DMS114 treated with DMSO at 0.1 percent for 48 hours (cell line): Measurements from ENCODE around the gene AKAP1.

Experiments used
- DNase-seq: peaks from one replicate; lab custom pipeline; 2025; ENCODE audit not compliant: unreplicated experiment; lab: John Stamatoyannopoulos, UW

AKAP1 gene

DNA sequence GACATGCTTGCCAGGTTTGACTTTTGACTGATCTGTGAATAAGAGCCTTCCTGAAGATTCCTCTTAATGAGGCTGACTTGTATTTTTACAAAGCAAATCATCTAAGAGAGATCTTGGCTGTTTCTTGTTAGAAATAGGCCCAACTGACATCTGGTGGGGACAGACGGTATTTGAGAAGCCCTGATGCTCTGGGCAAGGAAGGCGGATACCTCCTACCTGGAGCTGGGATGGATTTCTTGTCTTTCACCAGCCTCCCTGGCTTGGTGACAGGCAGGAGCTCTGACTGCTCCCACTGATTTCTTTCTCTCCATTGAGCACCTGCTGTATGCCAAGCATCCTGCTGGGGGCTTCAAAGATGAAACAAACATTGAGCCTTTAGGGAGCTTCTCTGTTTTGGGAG lies 40.4 kb downstream of the AKAP1 start:
- no peak for DNase-seq

DNA sequence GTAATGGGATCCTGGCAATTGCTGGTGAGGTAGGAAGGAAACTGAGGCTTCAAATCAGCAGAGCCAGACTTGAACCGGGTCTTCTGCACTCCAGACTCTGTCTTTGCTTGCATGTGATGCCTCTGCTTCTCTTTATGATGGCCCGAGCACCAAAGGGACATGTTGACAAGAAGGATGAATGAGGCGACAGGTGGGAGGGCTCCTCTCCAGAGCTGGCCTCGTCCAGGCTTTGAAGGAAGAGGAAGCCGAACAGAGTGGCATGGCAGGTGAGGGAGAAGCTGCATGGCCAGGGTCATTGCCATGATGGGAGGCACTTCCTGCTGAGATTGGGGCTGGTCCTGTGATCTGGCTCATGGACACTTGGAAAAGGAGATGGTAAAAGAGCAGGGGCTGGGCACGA lies 40.8 kb downstream of the AKAP1 start:
- no peak for DNase-seq

DNA sequence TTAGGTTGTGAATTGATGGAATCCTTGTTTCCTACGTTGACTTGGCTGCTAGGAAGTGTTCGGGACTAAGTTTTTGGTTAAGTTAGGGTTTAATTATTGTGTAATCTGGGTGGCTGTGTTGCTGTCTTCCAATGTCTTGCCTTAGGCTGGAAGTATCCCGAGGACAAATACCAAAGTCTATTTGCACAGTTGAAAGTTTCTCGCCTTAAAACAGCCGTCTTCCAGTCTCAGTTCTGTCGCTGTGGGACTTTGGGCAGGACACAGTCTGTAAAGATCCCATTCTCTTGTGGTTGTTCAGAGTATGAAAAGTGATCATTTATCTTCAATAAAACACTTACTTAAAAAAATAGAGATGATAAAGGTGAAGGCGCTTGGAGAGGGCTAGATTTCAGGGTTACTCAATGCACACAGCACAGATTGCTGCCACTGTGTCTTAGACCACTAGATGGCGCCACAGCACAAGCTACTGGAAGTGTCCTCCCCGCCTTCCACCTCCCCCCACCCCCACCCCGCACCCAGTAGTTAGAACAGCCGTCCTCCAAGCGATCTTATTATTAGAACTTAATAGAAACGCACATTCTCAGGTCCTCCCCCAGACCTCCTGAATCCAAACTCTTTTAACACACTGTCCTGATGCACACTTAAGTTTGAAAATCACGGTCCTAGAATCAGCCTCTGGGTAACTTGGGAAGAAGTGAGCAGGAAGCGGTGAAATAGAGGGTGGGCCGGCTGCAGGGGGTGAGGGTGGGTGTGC lies 45.8 kb downstream of the AKAP1 start:
- DNase-seq: peak; percentile 80

DNA sequence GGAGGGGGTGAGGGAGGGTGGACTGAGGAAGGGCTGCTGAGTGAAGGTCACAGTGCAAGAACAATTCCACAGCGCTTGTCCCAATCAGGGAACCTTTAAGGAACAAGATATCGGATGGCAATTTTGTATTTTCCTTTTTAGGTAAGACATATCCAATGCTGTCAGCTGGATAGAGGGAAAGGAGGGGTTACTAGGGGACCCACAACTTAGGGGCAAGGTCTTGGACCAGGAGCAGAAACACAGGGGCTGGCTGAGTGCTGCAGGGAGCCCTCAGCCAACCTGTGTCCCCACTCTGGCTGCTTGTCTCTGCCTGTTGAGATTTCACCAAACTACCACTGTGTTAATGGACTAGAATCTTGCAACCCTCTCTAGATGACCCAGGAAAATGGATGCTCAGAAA lies 47.6 kb downstream of the AKAP1 start:
- no peak for DNase-seq

DNA sequence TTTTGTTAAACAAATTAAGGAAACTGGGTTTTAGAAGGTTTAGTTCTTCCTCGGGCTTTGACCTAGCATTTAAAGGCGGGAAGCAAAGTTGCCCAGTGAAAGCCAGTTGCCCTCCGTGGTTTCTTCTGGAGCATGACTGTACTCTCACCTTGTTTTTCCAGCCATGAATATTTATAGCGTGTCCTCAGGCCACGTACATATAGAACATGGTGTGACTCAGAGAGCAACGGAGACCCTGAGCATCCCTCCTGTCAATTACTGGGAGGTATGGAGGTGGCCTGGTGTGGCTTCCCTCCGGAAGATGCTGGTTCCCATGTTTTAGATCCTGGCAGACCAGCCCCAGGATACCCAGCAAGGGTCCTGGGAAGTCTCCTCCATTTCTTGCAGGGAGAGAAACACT lies 48.4 kb downstream of the AKAP1 start:
- DNase-seq: no peak

DNA sequence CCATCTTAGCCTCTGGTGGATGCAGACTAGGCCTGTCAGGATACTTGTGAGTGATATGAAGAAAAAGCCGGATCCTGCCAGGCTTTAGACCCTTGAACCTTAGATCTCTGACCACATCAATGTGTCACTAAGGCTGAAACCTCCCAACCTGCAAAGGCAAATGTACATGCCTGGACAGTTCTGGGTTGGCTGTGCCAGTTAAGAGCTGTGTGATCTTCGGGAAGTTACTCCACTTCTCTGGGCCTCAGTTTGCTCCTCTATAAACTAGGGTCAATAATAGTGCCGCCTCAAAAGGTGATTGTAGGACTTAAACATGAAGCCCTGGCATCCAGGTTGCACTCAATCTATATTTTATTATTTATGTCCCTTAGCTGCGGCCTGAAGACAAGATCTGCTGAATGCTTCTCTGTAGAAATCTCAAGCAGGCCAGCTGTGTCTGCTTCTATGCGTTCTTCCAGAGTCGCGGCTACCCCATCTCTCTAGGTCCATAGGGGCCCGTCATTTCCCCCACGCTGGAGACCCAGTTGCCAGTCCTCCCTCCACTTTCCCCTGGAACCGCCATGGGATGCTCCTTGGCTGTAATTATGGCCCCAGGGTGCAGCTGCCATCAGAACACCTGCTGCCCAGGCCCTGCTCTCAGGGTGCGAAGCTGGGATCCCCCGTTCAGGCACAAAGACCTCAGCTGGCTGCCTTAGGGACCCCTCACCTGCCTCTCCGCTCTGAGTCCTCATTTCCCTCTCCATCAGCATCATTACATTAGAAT lies 50.2 kb downstream of the AKAP1 start:
- no peak for DNase-seq

DNA sequence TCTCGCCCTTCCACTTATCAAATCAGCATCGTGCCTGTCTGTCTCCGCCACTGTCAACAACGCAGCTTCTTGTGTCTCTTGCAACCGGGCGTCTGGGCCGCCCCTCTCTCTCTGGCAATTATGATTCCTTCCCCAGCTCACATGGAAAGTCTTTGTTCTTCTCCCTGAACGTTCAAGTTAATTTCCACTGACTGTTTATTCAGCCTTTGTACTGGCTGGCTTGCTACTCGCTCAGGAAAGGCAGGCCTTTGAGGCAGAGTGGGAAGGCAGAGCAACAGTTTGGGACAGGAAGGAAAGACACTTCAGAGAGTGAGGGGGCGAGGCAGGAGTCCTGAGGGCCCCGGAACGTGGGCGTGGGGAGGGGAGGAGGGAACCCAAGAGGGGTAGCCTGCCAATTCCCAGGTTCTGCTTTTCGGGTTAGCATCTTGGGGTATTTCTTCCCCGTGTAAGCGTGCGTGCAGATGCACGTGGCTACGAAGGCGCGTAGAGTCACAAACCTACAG lies 50.8 kb downstream of the AKAP1 start:
- no peak for DNase-seq

DNA sequence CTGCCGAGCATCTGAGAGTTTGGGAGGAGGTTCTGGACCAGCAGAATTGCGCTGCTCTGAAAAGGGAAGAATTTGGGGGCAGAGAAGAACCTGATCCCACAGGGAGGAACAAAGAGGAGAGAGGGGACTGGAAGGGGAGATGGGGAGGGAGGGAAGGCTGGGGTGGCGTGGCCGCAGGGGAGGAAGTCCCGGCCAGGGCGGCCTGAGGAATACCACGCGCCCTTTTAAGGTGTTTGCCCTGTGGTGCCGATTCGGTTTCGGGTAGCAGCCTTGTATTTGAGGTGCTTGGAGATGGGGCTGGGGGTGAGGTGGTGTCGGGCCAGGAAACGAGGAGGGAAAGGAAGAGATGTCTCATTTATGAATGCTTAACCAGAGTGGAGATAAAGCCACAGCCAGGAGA lies 51.3 kb downstream of the AKAP1 start:
- DNase-seq: no peak

DNA sequence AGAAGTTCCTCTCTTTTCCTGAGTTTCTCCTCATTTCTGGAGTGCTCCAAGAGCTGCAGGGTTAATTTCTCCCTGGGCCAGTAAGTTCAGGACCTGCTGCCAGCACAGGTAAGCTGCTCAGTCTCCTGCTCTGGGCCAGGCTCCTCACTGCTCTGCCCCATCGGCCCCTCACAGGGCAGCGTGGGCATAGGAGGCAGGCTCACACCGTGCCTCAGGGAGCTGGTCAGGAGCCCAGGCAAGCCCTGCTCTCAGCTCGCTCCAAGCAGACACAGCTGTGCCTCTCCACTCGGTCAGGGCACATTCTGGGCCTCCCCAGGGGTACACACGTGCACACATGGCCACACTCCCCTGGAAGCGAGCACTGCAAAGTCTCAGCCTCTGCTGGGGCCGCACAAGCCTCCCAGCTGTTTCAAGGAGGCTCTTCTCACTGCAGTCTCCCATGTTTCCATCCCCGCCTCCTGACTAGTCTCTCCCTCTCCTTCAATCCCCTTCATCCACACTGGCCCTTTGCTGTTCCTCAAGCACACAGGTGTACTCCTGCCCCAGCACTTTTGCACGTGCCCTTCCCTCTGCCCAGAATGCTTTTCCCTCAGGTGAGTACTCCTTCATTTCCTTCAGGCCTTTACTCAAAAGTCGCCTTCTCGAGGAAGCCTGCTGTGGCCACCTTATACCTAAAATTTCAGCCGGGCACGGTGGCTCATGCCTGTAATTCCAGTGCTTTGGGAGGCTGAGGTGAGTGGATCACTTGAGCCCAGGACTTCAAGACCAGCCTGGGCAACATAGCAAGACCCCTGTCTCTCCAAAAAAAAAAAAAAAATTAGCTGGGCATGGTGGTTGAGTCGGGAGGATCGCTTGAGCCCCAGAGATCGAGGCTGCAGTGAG lies 53.2 kb downstream of the AKAP1 start:
- no peak for DNase-seq

DNA sequence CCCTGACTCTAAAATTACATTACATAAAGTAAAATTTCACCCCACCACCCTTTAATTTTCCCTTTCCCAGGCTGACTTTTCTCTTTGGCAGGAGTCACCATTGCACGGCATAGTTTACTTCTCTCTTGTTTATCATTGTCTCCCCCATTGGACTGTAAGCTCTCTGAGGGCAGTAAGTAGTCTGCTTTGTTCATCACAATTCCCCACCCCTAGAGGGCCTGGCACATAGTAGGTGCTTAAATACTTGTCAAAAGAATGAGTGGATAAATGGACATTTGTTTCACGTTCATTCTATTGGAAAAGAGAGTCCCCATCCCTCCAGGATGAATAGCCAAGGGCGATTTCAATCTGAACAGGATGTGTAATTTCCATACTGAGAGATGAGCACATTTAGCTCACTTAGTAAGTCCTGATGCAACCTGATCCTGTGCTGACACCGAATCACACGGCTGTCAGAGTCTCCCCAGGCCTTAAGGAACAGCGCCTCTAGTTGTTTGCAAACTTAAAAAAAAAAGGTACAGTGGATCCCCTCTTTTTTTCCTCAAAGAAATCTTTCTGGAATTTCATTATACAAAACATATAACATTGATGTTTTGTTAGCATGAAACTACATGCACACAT lies 54.0 kb downstream of the AKAP1 start:
- no peak for DNase-seq

DNA sequence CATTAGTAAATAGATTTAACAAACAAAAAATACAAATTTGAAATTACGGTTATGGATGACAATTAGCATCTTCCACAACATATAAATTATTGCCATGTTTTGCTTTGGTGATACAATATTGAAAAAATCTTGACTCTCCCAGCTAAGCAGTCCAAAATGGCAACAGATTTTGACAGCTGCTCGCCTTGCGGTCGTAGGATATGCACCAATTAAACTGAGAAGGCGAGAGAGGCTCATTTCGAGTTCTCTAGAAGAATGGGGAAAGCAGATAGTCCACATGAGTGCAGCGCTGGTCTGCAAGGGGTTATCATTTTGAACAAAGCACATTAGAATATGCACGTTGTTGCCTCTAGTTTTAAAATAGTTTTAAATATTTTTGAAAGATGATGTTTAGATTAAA lies 55.3 kb downstream of the AKAP1 start:
- no peak for DNase-seq

DNA sequence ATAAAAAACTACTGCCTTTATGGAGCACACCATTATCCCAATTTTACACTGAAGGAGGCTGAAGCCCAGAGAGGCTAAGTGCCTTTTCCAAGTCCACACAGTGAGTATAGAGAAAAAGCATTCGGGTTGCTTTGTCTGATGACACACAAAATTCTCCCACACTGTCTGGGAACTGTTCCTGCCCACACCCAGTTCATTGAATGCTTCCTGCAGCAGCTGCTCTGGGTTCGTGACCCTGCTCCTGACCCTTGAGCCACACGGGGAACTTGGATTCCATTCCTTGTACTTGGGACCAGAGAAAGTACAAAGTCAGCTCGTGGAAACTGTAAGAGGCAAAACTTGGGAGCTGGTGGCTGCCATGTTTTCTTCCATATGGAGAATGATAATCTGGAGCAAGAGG lies 57.9 kb downstream of the AKAP1 start:
- no peak for DNase-seq

DNA sequence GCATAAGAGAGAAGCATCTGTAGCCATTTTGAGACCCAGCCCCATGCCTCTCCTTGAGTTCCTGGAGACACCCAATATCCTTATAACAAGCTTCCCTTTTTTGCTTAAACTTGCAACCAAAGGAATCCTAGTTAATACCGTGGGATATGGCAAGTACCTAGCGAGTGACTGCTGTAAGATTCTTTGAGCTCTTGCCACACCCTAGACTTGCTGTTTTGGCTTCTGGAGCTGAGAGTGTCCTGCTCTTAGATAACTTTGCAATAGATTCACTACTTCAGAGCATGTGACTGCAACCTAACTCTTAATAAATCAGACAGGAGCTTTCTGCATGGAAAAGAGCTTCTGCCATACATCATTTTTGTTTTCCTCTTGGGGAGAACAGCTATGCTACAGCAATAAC lies 58.3 kb downstream of the AKAP1 start:
- DNase-seq: no peak

DNA sequence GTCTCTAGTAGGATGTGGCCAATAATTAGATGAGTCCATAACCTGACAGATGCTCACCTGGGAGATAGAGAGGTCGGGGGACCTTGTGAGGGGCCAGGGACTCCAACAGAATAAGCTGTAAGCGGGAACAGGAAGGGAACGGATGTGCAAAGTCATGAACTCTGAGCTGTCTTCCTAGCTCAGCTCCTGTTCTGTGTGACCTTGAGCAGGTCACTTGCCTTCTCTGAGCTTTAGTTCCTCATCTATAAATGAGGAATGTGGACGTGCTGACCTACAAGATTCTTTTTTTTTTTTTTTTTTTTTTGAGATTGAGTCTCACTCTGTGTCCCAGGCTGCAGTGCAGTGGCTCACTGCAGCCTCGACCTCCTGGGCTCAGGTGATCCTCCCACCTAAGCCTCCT lies 58.9 kb downstream of the AKAP1 start:
- no peak for DNase-seq

DNA sequence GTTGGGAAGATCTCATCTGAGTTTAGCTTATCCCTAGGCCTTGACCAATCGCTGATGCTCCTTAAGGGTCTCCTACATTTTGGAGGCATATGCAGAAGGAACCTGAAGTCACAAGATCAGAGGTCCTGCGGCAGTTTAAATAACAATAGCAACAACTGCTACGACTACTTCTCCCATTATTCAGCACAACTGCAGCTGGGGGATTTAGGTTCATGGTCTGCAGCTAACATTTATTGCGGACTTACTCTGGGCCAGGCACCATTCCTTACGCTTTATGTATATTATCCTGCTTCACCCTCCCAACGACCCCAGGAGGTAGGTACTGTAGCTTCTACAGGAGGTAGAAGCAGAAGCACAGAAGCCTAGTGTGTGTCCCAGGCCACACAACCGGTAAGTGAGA lies 59.5 kb downstream of the AKAP1 start:
- no peak for DNase-seq

DNA sequence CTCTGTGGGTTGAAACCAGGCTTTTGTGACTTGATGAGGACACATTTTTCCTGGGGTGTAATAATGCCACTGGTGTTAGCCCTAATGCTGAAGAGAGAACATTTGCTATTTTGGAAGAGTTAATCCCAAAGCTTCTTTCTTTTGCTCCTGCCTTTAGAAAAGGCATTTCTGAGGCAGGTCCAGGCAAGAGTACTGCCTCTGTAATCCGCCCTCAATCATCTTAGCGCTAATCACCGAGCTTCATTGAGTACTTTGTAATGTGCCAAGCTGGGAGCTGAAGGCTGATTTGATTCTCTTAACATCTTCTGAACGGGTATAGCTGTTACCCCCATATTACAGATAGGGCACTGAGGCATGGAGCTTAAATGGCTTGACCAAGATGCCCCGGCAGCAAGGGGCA lies 60.3 kb downstream of the AKAP1 start:
- DNase-seq: no peak

DNA sequence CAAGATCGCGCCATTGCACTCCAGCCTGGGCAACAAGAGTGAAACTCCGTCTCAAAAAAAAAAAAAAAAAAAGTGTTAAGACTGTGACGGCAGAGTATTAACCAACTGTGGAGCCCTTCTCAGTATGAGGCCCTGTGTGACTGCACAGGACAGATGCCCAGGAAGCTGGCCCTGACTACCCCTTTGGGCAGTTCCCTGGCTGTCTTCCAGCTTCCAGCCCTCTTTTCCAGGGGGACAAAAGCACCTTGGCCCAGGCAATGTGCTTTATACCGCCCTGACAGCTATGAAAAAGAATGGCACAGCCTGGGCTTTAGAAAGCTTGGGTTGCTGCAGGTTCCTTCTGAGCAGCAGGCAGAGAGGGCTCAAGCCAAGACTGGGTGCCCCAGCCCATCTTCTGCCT lies 61.2 kb downstream of the AKAP1 start:
- no peak for DNase-seq

DNA sequence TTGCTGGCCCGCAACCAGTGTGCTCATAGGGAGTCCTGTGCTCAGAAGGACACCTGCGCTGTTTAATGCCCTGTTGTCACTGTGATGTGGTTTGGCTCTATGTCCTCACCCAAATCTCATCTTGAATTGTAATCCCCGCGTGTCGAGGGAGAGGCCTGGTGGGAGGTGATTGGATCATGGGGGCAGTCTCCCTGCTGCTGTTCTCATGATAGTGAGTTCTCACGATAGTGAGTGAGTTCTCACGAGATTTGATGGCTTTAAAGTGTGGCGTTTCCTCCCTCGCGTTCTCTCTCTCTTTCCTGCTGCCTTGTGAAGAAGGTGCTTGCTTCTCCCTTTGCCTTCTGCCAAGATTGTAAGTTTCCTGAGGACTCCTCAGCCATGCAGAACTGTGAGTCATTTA lies 66.8 kb downstream of the AKAP1 start:
- DNase-seq: no peak

DNA sequence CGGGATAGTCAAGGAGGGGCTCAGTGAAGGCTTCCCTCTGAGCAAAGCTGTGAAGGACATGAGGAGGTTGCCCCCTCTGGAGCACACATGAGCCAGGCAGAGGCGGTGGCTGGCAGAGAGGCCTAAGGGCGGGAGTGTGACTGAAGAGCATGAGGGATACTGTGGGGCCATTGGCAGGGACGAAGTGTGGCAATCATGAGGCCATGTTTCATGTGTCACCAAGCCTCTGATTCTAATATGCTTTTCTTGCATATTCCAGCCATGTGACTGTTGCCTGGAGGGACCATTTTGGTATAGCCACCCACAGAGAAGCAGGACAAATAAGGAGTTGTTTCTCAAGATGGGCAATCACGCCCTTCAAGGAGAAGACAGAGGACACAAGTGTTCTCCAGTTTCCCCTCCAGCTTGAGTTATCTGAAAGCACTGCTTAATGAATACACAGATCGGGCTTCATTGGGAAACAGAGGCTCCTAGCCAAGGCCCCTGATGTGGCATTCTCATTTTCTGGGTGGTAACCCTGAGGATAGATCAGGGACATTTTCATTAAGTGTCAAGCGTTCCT lies 68.0 kb downstream of the AKAP1 start:
- DNase-seq: no peak

DNA sequence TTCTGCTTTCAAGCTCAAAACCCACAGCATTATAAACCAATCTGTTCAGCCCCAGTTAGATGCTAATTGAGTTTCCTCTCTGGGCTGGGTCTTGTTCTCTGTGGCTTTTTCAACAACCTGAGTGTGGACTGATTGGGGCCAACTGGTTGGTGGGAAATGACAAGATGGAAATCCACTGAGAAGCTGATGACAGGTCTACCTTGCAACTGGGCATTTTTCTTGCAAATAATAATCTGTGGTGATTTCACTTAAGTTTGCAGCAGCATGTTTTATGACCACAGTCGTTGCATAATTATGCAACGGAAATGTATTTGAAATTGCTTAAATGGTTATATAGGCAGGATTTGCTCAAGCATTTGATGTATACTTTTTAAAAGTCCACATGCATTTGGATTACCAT lies 69.9 kb downstream of the AKAP1 start:
- no peak for DNase-seq

DNA sequence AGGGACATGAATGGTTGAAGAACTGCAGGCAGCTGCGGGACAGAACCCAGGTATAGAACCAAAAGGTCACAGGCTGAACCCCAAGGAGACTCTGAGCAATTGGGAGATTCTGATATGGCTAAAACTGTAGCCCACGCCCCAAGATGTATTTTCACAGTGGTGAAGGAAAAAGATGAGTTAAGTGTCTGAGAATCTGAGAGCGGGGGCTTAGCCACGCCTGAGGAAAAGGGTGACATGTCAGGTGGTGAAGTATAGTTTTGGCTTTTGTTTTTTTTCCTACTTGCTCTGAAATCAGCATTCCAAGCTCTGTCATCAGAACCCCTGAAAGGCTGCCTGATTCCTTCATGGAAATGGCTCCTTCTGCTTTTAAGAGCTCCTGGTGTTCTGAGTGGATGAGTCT lies 73.3 kb downstream of the AKAP1 start:
- DNase-seq: no peak
